ENCODE data around the gene PHF21A. TPM values are rescaled to one million over a fixed set of nuclear protein-coding genes. Genes with fewer than 3 reads are reported as not detected.

Gene PHF21A
- total and polyA plus RNA-seq, 4 donors = 3.6 to 8.5 (median 6.2) TPM

GRCh38 chr11:45910623-45911022, 210.6 kb downstream of the PHF21A start:
- H3K36me3 ChIP-seq (ENCODE audit: control insufficient read depth in 4 of 4, insufficient read depth in 3 of 4, low read depth in 1 of 4, low read length in 3 of 4) = peaks cover 16 to 29% (median 18%) of the 10 kb centered on the region in 4 donors
- H3K27ac ChIP-seq (ENCODE audit: low read depth in 1 of 2, low read length in 2 of 2) = no peak overlapping the region
- H3K4me1 ChIP-seq (ENCODE audit: control insufficient read depth in 4 of 4, insufficient read depth in 4 of 4, low read length in 3 of 4) = peaks cover 10 to 38% (median 29%) of the 10 kb centered on the region in 4 donors
- no peak for TF ChIP-seq YY1 (IDR thresholded peaks at IDR 0.05)
- no peaks in the 10 kb centered on the region for H3K27me3 ChIP-seq (ENCODE audit: control insufficient read depth in 4 of 4, insufficient read depth in 4 of 4, low read length in 3 of 4)
- 94% methylated on average over 9 of the region's 9 CpGs for WGBS
- H3K4me3 ChIP-seq (ENCODE audit: low read depth in 1 of 3, low read length in 3 of 3) = no peak overlapping the region
- DNase-seq (ENCODE audit: low spot score) = no peak
- no peaks in the 10 kb centered on the region for H3K9me3 ChIP-seq (ENCODE audit: control insufficient read depth in 4 of 4, low read length in 3 of 4)
- no peak overlapping the region for H3K9ac ChIP-seq (ENCODE audit: low read depth in 1 of 2, low read length in 2 of 2)

GRCh38 chr11:45909594-45910475, 211.4 kb downstream of the PHF21A start:
- Histone ChIP-seq H3K4me3 (ENCODE audit: low read depth in 1 of 3, low read length in 3 of 3) (no peak overlapping the region), H3K9me3 (ENCODE audit: control insufficient read depth in 4 of 4, low read length in 3 of 4) (no peaks in the 10 kb centered on the region), H3K4me1 (ENCODE audit: control insufficient read depth in 4 of 4, insufficient read depth in 4 of 4, low read length in 3 of 4) (peaks cover 9 to 30% (median 21%) of the 10 kb centered on the region in 4 donors), H3K9ac (ENCODE audit: low read depth in 1 of 2, low read length in 2 of 2) (no peak overlapping the region), H3K27ac (ENCODE audit: low read depth in 1 of 2, low read length in 2 of 2) (no peak overlapping the region), H3K27me3 (ENCODE audit: control insufficient read depth in 4 of 4, insufficient read depth in 4 of 4, low read length in 3 of 4) (no peaks in the 10 kb centered on the region), H3K36me3 (ENCODE audit: control insufficient read depth in 4 of 4, insufficient read depth in 3 of 4, low read depth in 1 of 4, low read length in 3 of 4) (peaks cover 13 to 23% (median 14%) of the 10 kb centered on the region in 4 donors)
- WGBS = 90% methylated on average over 32 of the region's 32 CpGs
- TF ChIP-seq CTCF (IDR thresholded peaks at IDR 0.05; ENCODE audit: low read depth, low read length, missing input control) (no peak), HNF4A (conservative IDR thresholded peaks at IDR 0.05) (no peak)
- no peak for DNase-seq (ENCODE audit: low spot score)

- Histone ChIP-seq H3K9ac (ENCODE audit: low read depth in 1 of 2, low read length in 2 of 2) (no peak overlapping the region), H3K36me3 (ENCODE audit: control insufficient read depth in 4 of 4, insufficient read depth in 3 of 4, low read depth in 1 of 4, low read length in 3 of 4) (peaks cover 7 to 20% (median 13%) of the 10 kb centered on the region in 4 donors), H3K4me1 (ENCODE audit: control insufficient read depth in 4 of 4, insufficient read depth in 4 of 4, low read length in 3 of 4) (peaks cover under 1 to 11% (median 4%) of the 10 kb centered on the region in 4 donors), H3K27ac (ENCODE audit: low read depth in 1 of 2, low read length in 2 of 2) (no peak overlapping the region), H3K27me3 (ENCODE audit: control insufficient read depth in 4 of 4, insufficient read depth in 4 of 4, low read length in 3 of 4) (no peaks in the 10 kb centered on the region), H3K9me3 (ENCODE audit: control insufficient read depth in 4 of 4, low read length in 3 of 4) (no peaks in the 10 kb centered on the region), H3K4me3 (ENCODE audit: low read depth in 1 of 3, low read length in 3 of 3) (no peak overlapping the region)
- TF ChIP-seq ZBTB33 (IDR thresholded peaks at IDR 0.05) (no peak), RXRA (IDR thresholded peaks at IDR 0.05) (no peak), YY1 (IDR thresholded peaks at IDR 0.05) (no peak), HNF4G (IDR thresholded peaks at IDR 0.05) (no peak), FOXA2 (IDR thresholded peaks at IDR 0.05) (no peak), JUND (IDR thresholded peaks at IDR 0.05) (no peak), EGR1 (IDR thresholded peaks at IDR 0.05; ENCODE audit: low read depth in 2 of 2) (no peak), HNF4A (conservative IDR thresholded peaks at IDR 0.05) (no peak), MAX (IDR thresholded peaks at IDR 0.05) (no peak), CTCF (IDR thresholded peaks at IDR 0.05; ENCODE audit: low read depth, low read length, missing input control) (no peak), RAD21 (IDR thresholded peaks at IDR 0.05) (no peak)
- DNase-seq (ENCODE audit: low spot score) = no peak
- WGBS = 82% methylated on average over 8 of the region's 8 CpGs
Measured at GRCh38 chr11:45907911-45908370, 213.3 kb downstream of the PHF21A start.
